ENCODE measurements around the gene BTN3A1.

GRCh38 chr6:26377719-26378118, 24.4 kb upstream of the BTN3A1 start:
- TF ChIP-seq TAF1 (IDR thresholded peaks at IDR 0.05; ENCODE audit: low read depth, low read length) (no peak), POLR2AphosphoS5 (IDR thresholded peaks at IDR 0.05; ENCODE audit: low read depth, low read length) (no peak), POLR2A (IDR thresholded peaks at IDR 0.05; ENCODE audit: low read depth, low read length) (no peak), POU2F2 (IDR thresholded peaks at IDR 0.05; ENCODE audit: low read depth, low read length) (no peak), SPI1 (IDR thresholded peaks at IDR 0.05; ENCODE audit: low read depth, low read length) (no peak)
